Fibroblast of lung (primary cell): Measurements from ENCODE around the gene OR10G8. TPM values are rescaled to one million over a fixed set of nuclear protein-coding genes. Genes with fewer than 3 reads are reported as not detected.

Experiments
- DNase-seq, 2 donors: peaks; one replicate each; pipeline versions ENCODE4 v3.0.0 to v3.0.0-alpha.2; 2010; ENCODE audit warnings: low read depth in 2 of 2
- H2AFZ ChIP-seq: 2 replicates; pipeline ENCODE4 v1.5.1; 2012; ENCODE audit warnings: low read length, control low read depth, inconsistent platforms
- H3K27ac ChIP-seq: 2 replicates; pipeline ENCODE4 v1.5.1; 2011; ENCODE audit warnings: low read length, control low read depth; ENCODE audit not compliant: insufficient read depth
- H3K27me3 ChIP-seq: 2 replicates; pipeline ENCODE4 v1.5.1; 2011; ENCODE audit warnings: mild to moderate bottlenecking, low read length; ENCODE audit not compliant: control insufficient read depth, insufficient read depth
- H3K36me3 ChIP-seq: 2 replicates; pipeline ENCODE4 v1.5.1; 2011; ENCODE audit warnings: low read length; ENCODE audit not compliant: control insufficient read depth, insufficient read depth
- H3K4me1 ChIP-seq: 2 replicates; pipeline ENCODE4 v1.5.1; 2011; ENCODE audit warnings: low read length; ENCODE audit not compliant: control insufficient read depth, insufficient read depth; ENCODE audit errors: extremely low read depth
- H3K4me2 ChIP-seq: 2 replicates; pipeline ENCODE4 v1.5.1; 2011; ENCODE audit warnings: low read length, control low read depth; ENCODE audit not compliant: insufficient read depth; ENCODE audit errors: extremely low read depth
- H3K4me3 ChIP-seq, 4 experiments: fragments of 200-600 bp in 1 of 4; sonication (generic) in 1 of 4; replicated peaks in 1 of 4; 2 replicates each; pipeline ENCODE4 v1.5.1; 2011 to 2016; ENCODE audit warnings: low read length in 4 of 4, low read depth in 3 of 4, mild to moderate bottlenecking in 3 of 4, control low read depth in 2 of 4, inconsistent platforms in 1 of 4, mixed read lengths in 1 of 4; ENCODE audit not compliant: insufficient read depth in 1 of 4; ENCODE audit errors: control extremely low read depth in 1 of 4
- H3K79me2 ChIP-seq: 2 replicates; pipeline ENCODE4 v1.5.1; 2012; ENCODE audit warnings: mild to moderate bottlenecking, low read length, inconsistent platforms; ENCODE audit not compliant: control insufficient read depth, insufficient read depth
- H3K9ac ChIP-seq: 2 replicates; pipeline ENCODE4 v1.5.1; 2011; ENCODE audit warnings: mild to moderate bottlenecking, low read length, control low read depth; ENCODE audit not compliant: insufficient read depth
- H3K9me3 ChIP-seq: 2 replicates; pipeline ENCODE4 v1.5.1; 2012; ENCODE audit warnings: low read depth, low read length; ENCODE audit not compliant: control insufficient read depth, insufficient read depth
- H4K20me1 ChIP-seq: 2 replicates; pipeline ENCODE4 v1.5.1; 2011; ENCODE audit warnings: low read length; ENCODE audit not compliant: control insufficient read depth, insufficient read depth; ENCODE audit errors: extremely low read depth
- CTCF ChIP-seq, 2 donors: IDR thresholded peaks in 1 of 2; conservative IDR thresholded peaks in 1 of 2; 1 replicate in 1 of 2; 2 replicates in 1 of 2; pipeline ENCODE4 v1.5.1; 2011 to 2012; ENCODE audit warnings: low read length in 2 of 2, control low read depth in 1 of 2, inconsistent platforms in 1 of 2, low read depth in 1 of 2, mild to moderate bottlenecking in 1 of 2
- EZH2 ChIP-seq: IDR thresholded peaks from 2 replicates; pipeline ENCODE4 v1.5.1; 2012; ENCODE audit warnings: low read length, control low read depth, mild to moderate bottlenecking; ENCODE audit errors: missing control alignments
- polyA plus RNA-seq, 2 donors: library from polyadenylated mRNA; depleted of rRNA in 1 of 2; stranded (reverse) in 1 of 2; unstranded in 1 of 2; fragments of >200 nt; gene quantifications; 2 replicates each; pipeline ENCODE4 v1.2.1, GENCODE V29; 2011 to 2012; ENCODE audit warnings: missing spikeins in 1 of 2
- total RNA-seq: library from RNA; depleted of rRNA; stranded (reverse); fragments of >200 nt; gene quantifications from 2 replicates; pipeline ENCODE4 v1.2.1, GENCODE V29; 2014

OR10G8 gene
- total and polyA plus RNA-seq, 2 donors (not counting 1 experiment from before 2014, with no cell fraction given) = not detected

GRCh38 chr11:124071623-124071948 is 45.0 kb downstream of the OR10G8 start:
- peaks cover 3% of the 10 kb centered on the region for H3K27me3 ChIP-seq
- no peaks in the 10 kb centered on the region for H4K20me1 ChIP-seq
- H2AFZ ChIP-seq = no peak overlapping the region
- H3K9me3 ChIP-seq = no peaks in the 10 kb centered on the region
- no peak for DNase-seq
- H3K27ac ChIP-seq = no peak overlapping the region
- H3K4me1 ChIP-seq = no peaks in the 10 kb centered on the region
- H3K9ac ChIP-seq = no peak overlapping the region
- TF ChIP-seq CTCF (conservative IDR thresholded peaks at IDR 0.05 in 1 of 2, IDR thresholded peaks at IDR 0.05 in 1 of 2; ENCODE audit: low read depth in 1 of 2, low read length in 2 of 2) = peak in 1 of 2 donors; percentile 3
- TF ChIP-seq EZH2 = no peak
- no peaks in the 10 kb centered on the region for H3K36me3 ChIP-seq
- H3K4me2 ChIP-seq = no peak overlapping the region
- no peaks in the 10 kb centered on the region for H3K79me2 ChIP-seq
- H3K4me3 ChIP-seq = peak overlapping the region in 1 of 4 experiments; percentile 0

DNA sequence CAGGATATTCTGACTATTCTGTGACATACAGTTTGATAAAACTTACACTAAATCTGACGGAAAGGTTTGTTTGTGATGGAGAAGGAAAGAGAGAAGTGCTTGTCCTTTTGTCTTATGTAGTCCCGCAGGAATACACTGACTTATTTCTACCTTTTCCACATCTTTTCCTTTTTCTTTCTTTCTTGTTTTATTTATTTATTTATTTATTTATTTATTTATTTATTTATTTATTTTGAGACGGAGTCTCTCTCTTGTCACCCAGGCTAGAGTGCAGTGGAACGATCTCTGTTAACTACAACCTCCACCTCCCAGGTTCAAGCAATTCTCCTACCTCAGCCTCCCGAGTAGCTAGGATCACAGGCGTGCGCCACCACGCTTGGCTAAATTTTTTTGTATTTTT is 45.5 kb downstream of the OR10G8 start:
- H3K4me1 ChIP-seq = no peaks in the 10 kb centered on the region
- H3K36me3 ChIP-seq = no peaks in the 10 kb centered on the region
- H3K27me3 ChIP-seq = peaks cover 3% of the 10 kb centered on the region
- no peak for DNase-seq
- H3K9me3 ChIP-seq = no peaks in the 10 kb centered on the region
- H3K4me2 ChIP-seq = no peak overlapping the region
- H4K20me1 ChIP-seq = no peaks in the 10 kb centered on the region
- H3K79me2 ChIP-seq = no peaks in the 10 kb centered on the region
- H3K9ac ChIP-seq = no peak overlapping the region
- H3K27ac ChIP-seq = no peak overlapping the region
- H2AFZ ChIP-seq = no peak overlapping the region
- TF ChIP-seq CTCF (conservative IDR thresholded peaks at IDR 0.05 in 1 of 2, IDR thresholded peaks at IDR 0.05 in 1 of 2; ENCODE audit: low read depth in 1 of 2, low read length in 2 of 2) (no peak), EZH2 (no peak)
- no peak overlapping the region for H3K4me3 ChIP-seq

GRCh38 chr11:124074554-124074953 is 48.0 kb downstream of the OR10G8 start:
- H3K9me3 ChIP-seq = no peaks in the 10 kb centered on the region
- no peak for DNase-seq
- H3K36me3 ChIP-seq = no peaks in the 10 kb centered on the region
- no peak overlapping the region for H3K4me2 ChIP-seq
- H3K9ac ChIP-seq = no peak overlapping the region
- H3K4me1 ChIP-seq = no peaks in the 10 kb centered on the region
- H3K4me3 ChIP-seq = no peak overlapping the region
- H3K27ac ChIP-seq = no peak overlapping the region
- H3K27me3 ChIP-seq = peaks cover 3% of the 10 kb centered on the region
- H4K20me1 ChIP-seq = no peaks in the 10 kb centered on the region
- no peak for TF ChIP-seq EZH2
- H2AFZ ChIP-seq = no peak overlapping the region
- no peaks in the 10 kb centered on the region for H3K79me2 ChIP-seq
